Neuronal stem cell (in vitro differentiated cells): ENCODE data around the gene KAT7.

Experiments used
- DNase-seq: peaks from one replicate; pipeline ENCODE4 v3.0.0-alpha.2; 2013; ENCODE audit warnings: low spot score
- H2AFZ ChIP-seq: one replicate; pipeline ENCODE4 v1.6.1; 2013; ENCODE audit warnings: mild to moderate bottlenecking, low read length, inconsistent platforms
- H2AK5ac ChIP-seq: 2 replicates; pipeline ENCODE4 v1.6.1; 2013; ENCODE audit warnings: low read depth, mild to moderate bottlenecking, inconsistent platforms, low read length, moderate library complexity, mixed read lengths
- H2BK120ac ChIP-seq: 2 replicates; pipeline ENCODE4 v1.6.1; 2013; ENCODE audit warnings: low read depth, mild to moderate bottlenecking, inconsistent platforms, low read length, moderate library complexity, mixed read lengths
- H2BK12ac ChIP-seq: one replicate; pipeline ENCODE4 v1.6.1; 2013; ENCODE audit warnings: low read length, inconsistent platforms
- H2BK15ac ChIP-seq: 2 replicates; pipeline ENCODE4 v1.6.1; 2013; ENCODE audit warnings: mild to moderate bottlenecking, low read length, inconsistent platforms, mixed read lengths
- H2BK5ac ChIP-seq: one replicate; pipeline ENCODE4 v1.6.1; 2013; ENCODE audit warnings: inconsistent platforms, mild to moderate bottlenecking, low read length, moderate library complexity
- H3K14ac ChIP-seq: one replicate; pipeline ENCODE4 v1.6.1; 2013; ENCODE audit warnings: low read length, inconsistent platforms
- H3K18ac ChIP-seq: 2 replicates; pipeline ENCODE4 v1.6.1; 2013; ENCODE audit warnings: low read length, inconsistent platforms
- H3K23ac ChIP-seq: 2 replicates; pipeline ENCODE4 v1.6.1; 2013; ENCODE audit warnings: low read depth, mild to moderate bottlenecking, mixed read lengths, low read length, inconsistent platforms; ENCODE audit not compliant: poor library complexity
- H3K27ac ChIP-seq: replicated peaks from 3 replicates; pipeline ENCODE4 v1.5.1; 2013; ENCODE audit warnings: low read length, inconsistent platforms
- H3K27me3 ChIP-seq, 3 experiments: 2 replicates each; pipeline ENCODE4 v1.6.1; 2013; ENCODE audit warnings: low read length in 3 of 3, mild to moderate bottlenecking in 2 of 3, inconsistent platforms in 1 of 3, low read depth in 1 of 3, mixed read lengths in 1 of 3, moderate library complexity in 1 of 3; ENCODE audit not compliant: control insufficient read depth in 3 of 3, insufficient read depth in 3 of 3
- H3K36me3 ChIP-seq, 2 donors: replicated peaks in 1 of 2; 2 replicates each; pipeline ENCODE4 v1.6.1; 2013; ENCODE audit warnings: low read length in 2 of 2; ENCODE audit not compliant: control insufficient read depth in 2 of 2, insufficient read depth in 2 of 2
- H3K4ac ChIP-seq: 2 replicates; pipeline ENCODE4 v1.6.1; 2013; ENCODE audit warnings: inconsistent platforms, mild to moderate bottlenecking, low read length, moderate library complexity
- H3K4me1 ChIP-seq, 2 donors: 1 replicate in 1 of 2; 2 replicates in 1 of 2; pipeline ENCODE4 v1.6.1; 2013; ENCODE audit warnings: low read length in 2 of 2, low read depth in 1 of 2; ENCODE audit not compliant: control insufficient read depth in 2 of 2, insufficient read depth in 1 of 2
- H3K4me2 ChIP-seq: one replicate; pipeline ENCODE4 v1.6.1; 2013; ENCODE audit warnings: mild to moderate bottlenecking, low read length, inconsistent platforms; ENCODE audit not compliant: insufficient read depth, poor library complexity, severe bottlenecking
- H3K4me3 ChIP-seq, 2 donors: 2 replicates each; pipeline ENCODE4 v1.5.1; 2013; ENCODE audit warnings: low read length in 2 of 2, mild to moderate bottlenecking in 2 of 2, inconsistent platforms in 1 of 2, moderate library complexity in 1 of 2
- H3K79me1 ChIP-seq: one replicate; pipeline ENCODE4 v1.6.1; 2013; ENCODE audit warnings: low read depth, mild to moderate bottlenecking, inconsistent platforms, low read length, moderate library complexity
- H3K9ac ChIP-seq: one replicate; pipeline ENCODE4 v1.6.1; 2013; ENCODE audit warnings: mild to moderate bottlenecking, low read depth, low read length, inconsistent platforms; ENCODE audit not compliant: poor library complexity
- H3K9me3 ChIP-seq, 2 donors: replicated peaks in 1 of 2; 2 replicates each; pipeline versions ENCODE3 to v1.6.1; 2013; ENCODE audit warnings: low read length in 2 of 2, mild to moderate bottlenecking in 2 of 2, inconsistent platforms in 1 of 2, low read depth in 1 of 2, mixed read lengths in 1 of 2, moderate library complexity in 1 of 2; ENCODE audit not compliant: control insufficient read depth in 2 of 2, insufficient read depth in 1 of 2
- H4K8ac ChIP-seq: one replicate; pipeline ENCODE4 v1.6.1; 2013; ENCODE audit warnings: low read depth, mild to moderate bottlenecking, inconsistent platforms, low read length, moderate library complexity
- H4K91ac ChIP-seq: one replicate; pipeline ENCODE4 v1.6.1; 2013; ENCODE audit warnings: low read length, low read depth, mild to moderate bottlenecking, inconsistent platforms; ENCODE audit not compliant: poor library complexity
- WGBS, 2 donors: extraction: QIAGEN DNeasy Blood & Tissue Kit; methylation state at CpG; one replicate each; pipeline ENCODE4 v1.1.7; 2013; ENCODE audit warnings: missing lambda C conversion rate in 2 of 2, mixed read lengths in 1 of 2; ENCODE audit not compliant: insufficient read length in 2 of 2, insufficient replicate concordance in 1 of 2; ENCODE audit errors: extremely low coverage in 2 of 2; 5-methylcytosine and 5-hydroxymethylcytosine counted together

KAT7 gene

DNA sequence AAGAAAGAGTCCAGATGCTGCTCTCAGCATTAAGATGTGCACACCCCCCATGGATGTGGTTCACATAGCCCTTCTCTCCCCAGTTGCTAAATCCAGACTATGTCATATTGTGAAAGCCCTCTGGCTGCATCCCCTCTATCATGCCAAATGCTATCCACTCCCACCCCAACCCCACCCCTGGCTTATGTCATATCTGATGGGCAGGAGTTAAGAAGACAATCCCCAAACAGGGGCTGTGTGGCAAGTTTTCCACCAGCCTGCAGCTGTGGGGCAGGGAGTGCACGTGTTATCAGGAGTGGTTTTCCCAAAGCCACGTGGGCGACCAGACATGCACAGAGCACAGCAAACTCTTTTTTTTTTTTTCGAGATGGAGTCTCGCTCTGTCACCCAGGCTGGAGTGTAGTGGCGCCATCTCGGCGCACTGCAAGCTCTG, 34.5 kb upstream of the KAT7 start:
- Histone ChIP-seq H4K91ac (no peak overlapping the region), H3K4me2 (no peak overlapping the region), H3K27ac (no peak overlapping the region), H3K23ac (no peak overlapping the region), H3K4me1 (no peaks in the 10 kb centered on the region), H2AFZ (no peak overlapping the region), H2BK15ac (no peak overlapping the region), H3K14ac (no peak overlapping the region), H3K4ac (no peak overlapping the region), H3K18ac (no peak overlapping the region), H3K4me3 (no peak overlapping the region), H2BK12ac (no peak overlapping the region), H2BK5ac (no peak overlapping the region), H3K27me3 (no peaks in the 10 kb centered on the region), H3K36me3 (peaks cover 0 to 4% of the 10 kb centered on the region in 2 donors), H2BK120ac (no peak overlapping the region), H2AK5ac (no peak overlapping the region), H4K8ac (no peak overlapping the region), H3K9me3 (no peaks in the 10 kb centered on the region), H3K79me1 (peaks cover 4% of the 10 kb centered on the region), H3K9ac (no peak overlapping the region)
- WGBS, 2 donors: no CpG with 5 or more reads among the region's 8 CpGs
- no peak for DNase-seq

DNA sequence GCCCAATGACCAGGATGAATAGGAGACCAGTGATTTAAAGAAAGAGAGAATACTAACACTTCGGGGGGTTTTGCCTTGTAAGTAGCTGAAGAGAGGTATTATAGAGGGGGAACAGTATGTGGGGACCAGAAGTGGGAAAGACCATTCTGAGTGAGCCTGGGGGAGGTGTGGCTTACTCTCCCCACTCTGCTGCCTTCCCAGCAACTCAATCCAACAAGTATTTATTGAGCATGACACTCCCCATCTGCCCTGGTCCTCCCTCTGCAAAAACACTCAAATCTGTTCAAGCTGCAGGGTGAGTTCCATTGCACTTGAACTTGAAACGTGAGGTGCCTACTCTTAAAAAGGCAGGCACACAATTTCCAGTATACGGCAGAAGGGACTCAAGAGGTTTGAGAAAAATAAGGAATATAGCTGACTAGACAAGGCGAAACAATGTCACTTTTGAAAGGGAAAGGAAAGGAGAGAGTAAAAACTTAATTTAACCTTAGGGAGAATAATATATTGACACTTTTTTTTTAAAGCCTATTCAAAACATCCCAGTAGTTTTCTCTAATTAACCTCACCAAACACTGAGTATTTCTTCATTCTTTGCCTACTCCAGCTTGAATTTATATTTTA, 32.7 kb upstream of the KAT7 start:
- H4K91ac ChIP-seq: no peak overlapping the region
- WGBS, 2 donors: no CpG with 5 or more reads among the region's 4 CpGs

DNA sequence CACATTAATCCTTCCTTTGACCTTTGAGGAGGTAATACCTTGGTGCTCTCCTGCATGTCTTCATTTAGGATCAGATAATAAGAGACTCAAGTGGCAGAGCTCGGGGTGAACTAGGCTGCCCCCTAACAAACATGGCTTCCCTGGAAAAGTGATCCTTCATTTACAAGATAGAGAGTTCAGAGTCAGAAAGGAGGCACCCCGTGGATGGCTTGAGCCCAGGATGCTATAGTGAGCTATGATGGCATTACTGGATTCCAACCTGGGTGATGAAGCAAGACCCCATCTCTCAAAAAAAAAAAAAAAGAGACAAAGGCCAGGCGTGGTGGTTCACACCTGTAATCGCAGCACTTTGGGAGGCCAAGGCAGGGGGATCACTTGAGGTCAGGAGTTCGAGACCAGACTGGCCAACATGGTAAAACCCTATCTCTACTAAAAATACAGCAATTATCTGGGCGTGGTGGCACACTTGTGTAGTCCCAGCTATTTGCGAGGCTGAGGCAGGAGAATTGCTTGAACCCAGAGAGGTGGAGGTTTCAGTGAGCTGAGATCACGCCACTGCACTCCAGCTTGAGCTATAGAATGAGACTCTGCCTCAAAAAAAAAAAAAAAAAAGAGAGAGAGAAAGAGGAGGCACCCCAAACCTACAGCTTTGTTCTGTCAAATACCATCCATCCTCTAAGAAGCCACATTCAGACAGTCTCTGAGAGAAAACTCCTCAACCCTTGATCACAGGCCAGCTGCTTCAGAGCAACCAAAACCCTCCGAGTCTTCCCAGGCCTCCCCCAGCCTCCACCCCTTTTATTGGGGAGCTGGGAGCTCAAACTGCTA, 31.9 kb upstream of the KAT7 start:
- Histone ChIP-seq H3K9me3 (no peaks in the 10 kb centered on the region), H2BK15ac (no peak overlapping the region), H3K4ac (no peak overlapping the region), H3K18ac (no peak overlapping the region), H3K27me3 (no peaks in the 10 kb centered on the region), H3K14ac (no peak overlapping the region), H3K4me3 (no peak overlapping the region), H2AFZ (no peak overlapping the region), H3K36me3 (no peaks in the 10 kb centered on the region), H3K4me2 (no peak overlapping the region), H2BK12ac (no peak overlapping the region), H2AK5ac (no peak overlapping the region), H2BK5ac (no peak overlapping the region), H3K9ac (no peak overlapping the region), H4K91ac (no peak overlapping the region), H3K23ac (no peak overlapping the region), H3K4me1 (no peaks in the 10 kb centered on the region), H3K27ac (no peak overlapping the region), H2BK120ac (no peak overlapping the region), H4K8ac (no peak overlapping the region), H3K79me1 (peaks cover 4% of the 10 kb centered on the region)
- no peak for DNase-seq
- WGBS, 2 donors: no CpG with 5 or more reads among the region's 9 CpGs

More for the DNA sequence above, 32.7 kb upstream of the KAT7 start:
- Histone ChIP-seq H2AFZ (no peak overlapping the region), H2BK5ac (no peak overlapping the region), H3K79me1 (peaks cover 4% of the 10 kb centered on the region), H3K14ac (no peak overlapping the region), H2BK15ac (no peak overlapping the region), H2BK12ac (no peak overlapping the region), H3K23ac (no peak overlapping the region), H3K27ac (no peak overlapping the region), H3K4me1 (no peaks in the 10 kb centered on the region), H3K36me3 (no peaks in the 10 kb centered on the region), H3K4me2 (no peak overlapping the region), H4K8ac (no peak overlapping the region), H3K27me3 (no peaks in the 10 kb centered on the region), H3K18ac (no peak overlapping the region), H3K9ac (no peak overlapping the region), H3K9me3 (no peaks in the 10 kb centered on the region), H3K4ac (no peak overlapping the region), H2AK5ac (no peak overlapping the region), H3K4me3 (no peak overlapping the region), H2BK120ac (no peak overlapping the region)
- no peak for DNase-seq

DNA sequence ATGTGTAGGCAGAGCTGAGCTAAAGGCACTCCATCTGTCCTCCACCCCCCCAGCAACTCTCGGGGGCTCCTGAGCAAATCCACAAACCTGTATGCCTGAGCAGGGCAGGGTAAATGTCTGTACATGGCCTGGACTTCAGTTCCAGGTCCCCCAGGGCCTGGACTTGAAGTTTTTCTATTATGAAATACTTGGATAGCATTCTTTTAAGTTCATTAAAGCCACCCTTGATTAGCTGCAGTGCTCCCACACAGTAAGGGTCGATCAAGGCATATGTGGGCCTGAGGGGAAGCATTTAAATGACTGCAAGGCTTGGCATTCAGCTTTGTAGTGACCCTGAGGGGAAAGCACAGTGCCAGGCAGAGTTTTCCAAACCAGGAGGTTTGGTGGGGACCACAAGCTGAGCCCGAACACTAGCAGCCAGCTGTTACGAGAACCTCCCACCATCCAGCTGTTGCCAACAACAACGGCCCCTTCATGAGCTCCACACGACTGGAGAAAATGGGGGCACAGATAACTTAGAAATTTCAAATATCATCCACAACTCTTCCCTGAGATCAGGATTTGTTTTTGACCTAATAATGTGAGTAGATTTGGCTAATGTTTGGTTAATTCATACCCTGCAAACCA, 31.2 kb upstream of the KAT7 start:
- Histone ChIP-seq H3K36me3 (no peaks in the 10 kb centered on the region), H2BK12ac (no peak overlapping the region), H2BK5ac (no peak overlapping the region), H2AFZ (no peak overlapping the region), H3K4me1 (no peaks in the 10 kb centered on the region), H3K9me3 (no peaks in the 10 kb centered on the region), H3K4me3 (no peak overlapping the region), H4K8ac (no peak overlapping the region), H3K23ac (no peak overlapping the region), H3K14ac (no peak overlapping the region), H3K27me3 (no peaks in the 10 kb centered on the region), H2BK120ac (no peak overlapping the region), H3K27ac (no peak overlapping the region), H3K18ac (no peak overlapping the region), H2BK15ac (no peak overlapping the region), H3K79me1 (peaks cover 2% of the 10 kb centered on the region), H3K4ac (no peak overlapping the region), H2AK5ac (no peak overlapping the region), H4K91ac (no peak overlapping the region), H3K9ac (no peak overlapping the region), H3K4me2 (no peak overlapping the region)
- no CpG with 5 or more reads among the region's 6 CpGs for WGBS, 2 donors
- no peak for DNase-seq
